AG09309 (cell line): ENCODE data around the gene MSANTD1.

Experiments used
- DNase-seq: peaks from one replicate; pipeline ENCODE4 v3.0.0-alpha.2; 2010; ENCODE audit warnings: low read depth
- H3K4me3 ChIP-seq: 2 replicates; pipeline ENCODE4 v1.5.1; 2011; ENCODE audit warnings: mild to moderate bottlenecking, low read depth, low read length, moderate library complexity; ENCODE audit not compliant: control insufficient read depth
- TF ChIP-seq, protein P1 (sequence below): IDR thresholded peaks from 2 replicates; pipeline ENCODE4 v1.5.1; 2011; ENCODE audit warnings: mild to moderate bottlenecking, low read depth, low read length, inconsistent platforms; ENCODE audit not compliant: insufficient read depth, control insufficient read depth; ENCODE audit errors: missing control alignments

The MSANTD1 gene

DNA sequence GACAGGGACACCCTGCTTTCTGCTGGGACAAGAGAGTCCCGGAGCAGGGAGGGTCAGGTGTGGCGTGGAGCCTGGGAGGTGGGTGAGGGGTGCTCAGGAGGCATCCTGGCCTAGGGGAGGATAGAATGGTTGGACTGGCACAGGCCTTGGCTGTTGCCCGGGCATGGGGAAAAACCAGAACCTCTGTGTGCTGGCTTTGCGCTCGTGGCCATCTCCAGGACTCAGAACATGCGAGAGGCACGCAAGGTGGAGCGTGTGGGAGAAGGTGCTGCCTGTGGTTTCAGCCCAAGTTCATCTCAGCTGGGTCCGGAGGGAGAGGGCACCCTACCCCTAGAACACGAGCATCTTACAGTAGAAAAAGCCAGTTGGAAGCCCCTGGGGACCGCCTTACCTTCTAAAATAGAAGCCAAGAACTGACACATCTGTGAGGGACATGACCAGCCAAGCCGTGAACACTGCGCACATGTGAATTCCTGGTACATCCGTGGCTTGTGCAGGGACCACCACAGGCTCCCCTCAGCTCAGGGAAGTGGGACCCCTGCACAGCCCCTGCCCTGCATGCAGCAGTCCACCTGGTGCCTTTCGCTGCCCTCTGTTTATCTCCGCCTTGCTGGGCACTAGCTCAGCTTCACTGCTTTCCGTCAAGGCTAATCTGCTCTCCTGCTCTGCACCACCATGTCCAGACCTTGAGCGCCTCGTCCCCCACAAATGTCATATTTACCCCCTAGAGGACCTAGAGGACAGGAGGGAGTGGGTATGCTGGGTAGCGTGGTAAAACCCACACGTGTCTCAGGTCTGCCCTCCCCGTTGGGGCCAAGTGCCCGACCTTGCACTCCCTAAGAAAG lies 13.5 kb downstream of the MSANTD1 start:
- DNase-seq: no peak
- TF ChIP-seq, protein P1, sequence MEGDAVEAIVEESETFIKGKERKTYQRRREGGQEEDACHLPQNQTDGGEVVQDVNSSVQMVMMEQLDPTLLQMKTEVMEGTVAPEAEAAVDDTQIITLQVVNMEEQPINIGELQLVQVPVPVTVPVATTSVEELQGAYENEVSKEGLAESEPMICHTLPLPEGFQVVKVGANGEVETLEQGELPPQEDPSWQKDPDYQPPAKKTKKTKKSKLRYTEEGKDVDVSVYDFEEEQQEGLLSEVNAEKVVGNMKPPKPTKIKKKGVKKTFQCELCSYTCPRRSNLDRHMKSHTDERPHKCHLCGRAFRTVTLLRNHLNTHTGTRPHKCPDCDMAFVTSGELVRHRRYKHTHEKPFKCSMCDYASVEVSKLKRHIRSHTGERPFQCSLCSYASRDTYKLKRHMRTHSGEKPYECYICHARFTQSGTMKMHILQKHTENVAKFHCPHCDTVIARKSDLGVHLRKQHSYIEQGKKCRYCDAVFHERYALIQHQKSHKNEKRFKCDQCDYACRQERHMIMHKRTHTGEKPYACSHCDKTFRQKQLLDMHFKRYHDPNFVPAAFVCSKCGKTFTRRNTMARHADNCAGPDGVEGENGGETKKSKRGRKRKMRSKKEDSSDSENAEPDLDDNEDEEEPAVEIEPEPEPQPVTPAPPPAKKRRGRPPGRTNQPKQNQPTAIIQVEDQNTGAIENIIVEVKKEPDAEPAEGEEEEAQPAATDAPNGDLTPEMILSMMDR: no peak
- no peak overlapping the region for H3K4me3 ChIP-seq

DNA sequence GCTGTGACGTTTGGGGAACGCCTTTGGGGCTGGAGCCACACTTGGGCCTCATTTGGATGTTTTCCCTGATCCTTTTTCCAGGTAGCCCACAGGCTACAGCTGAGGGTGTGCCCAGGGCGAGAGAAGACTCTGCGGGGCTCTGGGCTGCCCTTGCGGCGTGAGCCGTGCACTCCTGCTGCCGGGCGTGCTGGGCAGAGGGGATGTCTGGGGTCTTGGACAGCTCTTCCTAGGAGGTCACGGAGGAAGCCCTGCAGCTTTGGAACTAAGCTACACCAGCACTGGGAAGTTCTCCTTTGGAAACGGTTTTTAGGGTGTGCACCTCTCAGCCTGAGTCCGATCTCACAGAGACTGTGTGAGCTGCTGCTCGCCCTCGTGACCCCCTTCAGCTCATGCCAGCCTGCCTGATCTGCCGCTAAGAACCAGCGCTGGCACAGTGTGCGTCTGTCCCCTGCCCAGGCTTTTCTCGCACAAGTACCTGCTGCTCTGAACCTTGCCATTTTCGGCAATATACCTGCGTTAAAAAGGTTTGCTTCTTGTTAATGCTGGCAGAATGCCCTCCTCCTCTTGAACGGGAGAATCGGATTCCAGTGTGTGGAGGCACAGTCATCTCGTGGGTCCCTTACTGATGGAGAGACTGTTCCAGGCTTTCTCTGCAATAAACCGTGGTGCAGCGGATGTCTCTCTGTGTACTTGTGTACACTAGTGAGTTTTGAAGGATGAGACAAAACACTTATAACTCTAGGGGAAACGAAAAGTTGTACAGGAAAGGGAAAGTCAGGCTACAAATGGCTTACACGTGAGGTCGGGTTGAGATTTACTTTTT lies 14.3 kb downstream of the MSANTD1 start:
- TF ChIP-seq, protein P1: no peak
- no peak for DNase-seq

DNA sequence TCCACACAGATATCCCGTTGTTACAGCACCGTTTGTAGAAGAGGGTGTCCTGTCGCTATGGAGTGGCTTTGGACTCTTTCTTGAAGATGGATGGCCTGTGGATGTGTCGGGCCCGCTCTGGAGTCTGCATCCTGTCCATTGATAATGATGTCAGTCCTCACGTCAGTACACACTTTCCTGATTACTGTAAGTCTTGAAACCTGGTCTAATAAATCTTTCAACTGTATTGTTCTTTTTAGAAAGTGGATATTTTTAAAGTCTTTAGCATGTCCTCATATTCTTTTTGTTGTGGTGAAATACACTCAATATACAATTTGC lies 14.9 kb downstream of the MSANTD1 start:
- no peak for DNase-seq
- H3K4me3 ChIP-seq: no peak overlapping the region
- TF ChIP-seq, protein P1: no peak

More for the DNA sequence above, 14.3 kb downstream of the MSANTD1 start:
- H3K4me3 ChIP-seq: no peak overlapping the region

DNA sequence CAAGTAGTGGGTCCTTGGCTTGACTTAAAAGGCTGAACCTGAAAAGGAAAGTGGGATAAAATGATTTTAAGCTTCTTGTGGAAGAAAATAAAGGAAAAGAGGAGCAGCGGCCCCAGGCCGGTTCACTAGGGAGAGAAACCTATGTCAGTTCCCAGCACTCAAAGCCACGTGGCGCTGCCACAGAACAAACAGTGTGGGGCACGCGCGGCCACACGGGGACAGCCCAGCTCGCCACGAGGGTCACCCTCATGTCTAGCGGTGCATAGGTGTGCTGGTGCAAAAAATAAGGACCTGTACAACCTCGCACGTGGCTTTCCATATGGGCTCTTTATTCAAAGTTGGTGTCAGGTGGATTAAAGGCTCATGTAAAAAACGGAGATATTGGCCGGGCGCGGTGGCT lies 17.1 kb downstream of the MSANTD1 start:
- H3K4me3 ChIP-seq: no peak overlapping the region
- no peak for DNase-seq
- TF ChIP-seq, protein P1: no peak

DNA sequence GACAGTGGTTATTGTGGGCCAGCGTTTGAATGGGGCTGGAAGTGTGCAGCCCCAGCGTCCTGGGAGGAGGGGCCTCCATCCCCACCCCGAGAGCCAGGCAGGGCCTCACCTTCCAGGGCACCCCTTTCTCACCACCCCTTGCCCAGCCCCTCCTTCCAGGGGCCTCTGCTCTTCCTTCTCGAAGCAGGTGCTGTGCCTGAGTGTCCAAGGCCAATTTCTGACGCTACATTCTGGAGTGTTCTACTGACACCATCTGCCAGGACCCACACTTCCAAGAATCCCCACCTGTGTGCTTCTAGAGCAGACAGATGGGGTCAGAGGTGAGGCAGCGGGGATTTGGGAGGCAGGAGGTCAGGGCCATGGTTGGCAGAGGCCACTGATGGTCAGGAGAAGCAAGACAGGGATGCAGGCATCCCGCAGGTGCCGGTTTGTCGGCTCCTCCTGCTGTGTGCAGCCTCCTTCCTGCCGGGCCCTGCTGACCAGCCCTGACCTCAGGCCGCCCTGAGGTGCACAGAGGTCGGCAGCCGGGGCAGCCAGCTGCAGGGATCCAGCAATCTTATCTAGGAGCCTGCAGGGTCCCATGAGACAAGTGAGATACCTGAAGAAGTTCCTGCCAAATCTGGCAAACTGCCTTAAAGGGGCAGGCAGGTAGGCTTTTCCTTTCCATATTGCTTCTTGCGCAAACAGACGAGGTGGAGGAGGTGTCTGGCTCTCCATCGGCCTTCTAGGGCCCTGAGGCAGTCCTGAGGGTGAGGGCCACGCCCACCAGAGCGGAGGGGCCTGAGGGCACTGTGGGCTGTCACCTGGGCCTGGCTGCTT lies 18.8 kb downstream of the MSANTD1 start:
- no peak overlapping the region for H3K4me3 ChIP-seq
- TF ChIP-seq, protein P1: no peak
- no peak for DNase-seq

DNA sequence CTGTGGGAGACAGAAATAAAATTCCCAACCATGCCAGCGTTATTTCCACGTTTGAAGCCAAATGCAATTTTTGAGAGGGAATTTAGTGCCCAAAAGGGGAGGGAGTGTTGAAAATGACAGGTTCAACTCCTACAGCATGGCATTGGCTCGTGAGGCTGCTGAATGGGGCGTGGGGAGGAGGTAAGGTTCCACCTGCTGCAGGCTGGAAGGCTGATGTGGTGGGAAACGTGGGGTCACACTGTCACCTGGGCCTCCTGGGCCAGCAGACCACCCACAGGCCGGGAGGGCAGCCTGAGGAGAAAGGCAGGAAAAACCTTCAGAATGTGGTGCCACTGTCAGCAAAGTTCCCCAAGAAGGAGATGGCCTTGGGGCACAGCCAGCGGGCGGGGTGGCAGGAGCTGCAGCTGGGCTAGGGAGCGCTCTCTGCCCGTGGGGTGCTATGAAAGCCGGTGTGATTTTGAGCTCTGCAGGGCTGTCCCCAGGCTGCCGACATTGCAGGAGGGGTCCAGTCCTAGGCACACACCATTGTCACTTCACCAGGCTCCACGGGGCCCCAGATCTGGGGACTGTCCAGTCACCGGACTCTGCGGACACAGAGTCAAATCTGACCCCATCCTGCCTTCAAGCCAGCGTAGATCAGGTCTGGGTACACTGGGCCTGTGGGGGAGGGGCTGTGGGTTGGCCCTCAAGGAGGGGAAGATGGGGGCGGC lies 19.6 kb downstream of the MSANTD1 start:
- DNase-seq: no peak
- H3K4me3 ChIP-seq: no peak overlapping the region
- TF ChIP-seq, protein P1: no peak
